Muscle of leg (tissue), 11 donors: ENCODE measurements around the gene ELMO2. TPM values are rescaled to one million over a fixed set of nuclear protein-coding genes. Genes with fewer than 3 reads are reported as not detected.

Experiments
- DNase-seq: peaks from one replicate; pipeline ENCODE4 v3.0.0; 2013
- H3K27ac ChIP-seq: one replicate; pipeline ENCODE4 v1.5.1; 2013; ENCODE audit warnings: mild to moderate bottlenecking, low read length, control low read depth
- H3K27me3 ChIP-seq: one replicate; pipeline ENCODE4 v1.6.1; 2013; ENCODE audit warnings: low read length; ENCODE audit not compliant: control insufficient read depth, insufficient read depth
- H3K36me3 ChIP-seq: one replicate; pipeline ENCODE4 v1.6.1; 2013; ENCODE audit warnings: low read length; ENCODE audit not compliant: control insufficient read depth, insufficient read depth
- H3K4me1 ChIP-seq: one replicate; pipeline ENCODE4 v1.6.1; 2013; ENCODE audit warnings: low read length; ENCODE audit not compliant: control insufficient read depth, insufficient read depth
- H3K4me3 ChIP-seq: one replicate; pipeline ENCODE4 v1.5.1; 2013; ENCODE audit warnings: low read length, control low read depth
- H3K9me3 ChIP-seq: replicated peaks from 2 replicates; pipeline ENCODE4 v1.6.1; 2013; ENCODE audit warnings: low read depth, low read length; ENCODE audit not compliant: control insufficient read depth
- WGBS: methylation state at CpG from one replicate; pipeline ENCODE4 v1.1.5; 2013; ENCODE audit warnings: missing lambda C conversion rate; ENCODE audit not compliant: insufficient coverage; 5-methylcytosine and 5-hydroxymethylcytosine counted together
- polyA plus RNA-seq, 8 donors: library from polyadenylated mRNA; unstranded; fragments of 120-200 nt; gene quantifications; one replicate each; pipeline versions ENCODE4 v1.2.1 to v1.2.3, GENCODE V29; 2013; ENCODE audit warnings: inconsistent platforms in 1 of 8, low replicate concordance in 1 of 8; ENCODE audit not compliant: insufficient read length in 8 of 8, insufficient read depth in 1 of 8
- total RNA-seq: library from RNA; stranded (reverse); fragments of 120-200 nt; gene quantifications from one replicate; pipeline ENCODE4 v1.2.4, GENCODE V29; 2013

Gene ELMO2
- total and polyA plus RNA-seq, 9 donors = 30.1 to 47.6 (median 40.3) TPM

GRCh38 chr20:46411637-46412036, 5.2 kb upstream of the ELMO2 start:
- Histone ChIP-seq H3K4me3 (no peak overlapping the region), H3K36me3 (no peaks in the 10 kb centered on the region), H3K4me1 (peaks cover 10% of the 10 kb centered on the region), H3K27ac (no peak overlapping the region), H3K9me3 (no peaks in the 10 kb centered on the region), H3K27me3 (peaks cover 2% of the 10 kb centered on the region)
- no peak for DNase-seq
- 72% methylated on average over 3 of the region's 3 CpGs for WGBS

- WGBS = 67% methylated on average over 2 of the region's 5 CpGs
These were observed 1.9 kb upstream of the ELMO2 start for GRCh38 chr20:46408281-46408731.

GRCh38 chr20:46407671-46407996, 1.2 kb upstream of the ELMO2 start:
- no peak for DNase-seq
- no peak overlapping the region for H3K4me3 ChIP-seq
- no peak overlapping the region for H3K27ac ChIP-seq

More at GRCh38 chr20:46408281-46408731, 1.9 kb upstream of the ELMO2 start:
- Histone ChIP-seq H3K27ac (no peak overlapping the region), H3K27me3 (no peaks in the 10 kb centered on the region), H3K4me3 (no peak overlapping the region), H3K4me1 (peaks cover 17% of the 10 kb centered on the region), H3K36me3 (peaks cover 3% of the 10 kb centered on the region), H3K9me3 (no peaks in the 10 kb centered on the region)
- no peak for DNase-seq

DNA sequence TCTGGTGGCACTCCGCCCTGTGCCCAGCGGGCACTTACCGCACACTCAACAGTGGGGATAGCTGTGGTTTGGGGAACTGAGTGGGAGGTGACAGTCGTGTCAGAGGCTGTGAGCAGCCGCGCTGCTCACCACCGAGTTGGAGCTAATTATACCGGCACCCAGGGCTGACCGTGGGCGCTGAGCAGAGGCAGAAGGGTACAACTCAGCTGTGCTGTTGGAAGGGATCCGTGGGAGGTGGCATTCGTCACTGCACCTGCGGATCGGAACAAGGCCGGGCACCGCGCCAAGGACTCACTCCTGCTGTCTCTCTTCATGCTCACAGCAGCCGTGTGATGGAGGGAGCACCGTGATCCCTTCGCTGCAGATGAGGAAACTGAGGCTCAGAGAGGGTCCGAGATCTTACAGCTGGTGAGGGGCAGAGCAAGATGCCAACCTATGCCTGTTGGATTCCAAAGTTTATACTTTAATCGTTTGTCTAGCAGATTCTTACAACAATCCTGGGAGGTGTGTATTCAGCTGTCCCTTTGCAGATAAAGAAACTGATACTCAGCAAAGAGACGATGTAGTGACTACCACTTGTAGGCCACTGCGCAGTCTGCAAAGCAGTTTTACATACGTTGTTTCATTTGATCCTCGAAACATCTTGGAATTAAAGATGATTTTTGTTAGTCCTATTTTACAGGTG, 713 bp upstream of the ELMO2 start:
- Histone ChIP-seq H3K27ac (peak overlapping the region; percentile 73), H3K4me3 (peak overlapping the region; percentile 87), H3K36me3 (peaks cover 5% of the 10 kb centered on the region), H3K27me3 (no peaks in the 10 kb centered on the region), H3K9me3 (no peaks in the 10 kb centered on the region), H3K4me1 (peaks cover 23% of the 10 kb centered on the region)
- DNase-seq = peak; percentile 57
- 11% methylated on average over 21 of the region's 26 CpGs for WGBS

More at GRCh38 chr20:46407671-46407996, 1.2 kb upstream of the ELMO2 start:
- no peaks in the 10 kb centered on the region for H3K27me3 ChIP-seq
- 30% methylated on average over 2 of the region's 4 CpGs for WGBS
- peaks cover 5% of the 10 kb centered on the region for H3K36me3 ChIP-seq
- H3K4me1 ChIP-seq = peaks cover 19% of the 10 kb centered on the region
- H3K9me3 ChIP-seq = no peaks in the 10 kb centered on the region

DNA sequence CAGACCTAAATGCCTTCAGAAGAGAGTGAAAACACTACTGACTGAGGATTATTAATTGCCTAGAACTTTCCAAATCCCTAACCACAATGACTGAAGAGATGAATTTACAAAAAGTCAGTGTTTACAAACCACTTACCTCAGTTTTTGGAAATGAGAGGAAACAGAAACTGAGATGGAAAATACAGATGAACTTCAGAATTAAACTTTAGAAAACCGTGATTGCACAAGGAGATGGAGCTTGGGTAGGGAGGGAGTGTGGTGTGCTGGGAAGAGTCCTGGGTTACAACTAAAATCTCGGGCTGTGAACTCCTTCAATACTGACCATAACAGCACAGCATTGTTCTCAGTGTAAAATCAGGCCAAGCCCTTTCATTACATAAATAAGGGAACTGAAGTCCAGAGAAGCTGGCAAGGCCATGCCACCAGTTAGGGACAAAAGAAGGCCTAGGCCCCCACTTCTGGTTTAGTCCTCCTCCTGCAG, 4.0 kb downstream of the ELMO2 start:
- H3K27ac ChIP-seq = peak overlapping the region; percentile 9
- no peaks in the 10 kb centered on the region for H3K27me3 ChIP-seq
- peaks cover 48% of the 10 kb centered on the region for H3K4me1 ChIP-seq
- H3K36me3 ChIP-seq = peaks cover 17% of the 10 kb centered on the region
- no peak overlapping the region for H3K4me3 ChIP-seq
- no CpG with 5 or more reads among the region's 2 CpGs for WGBS
- DNase-seq = no peak
- no peaks in the 10 kb centered on the region for H3K9me3 ChIP-seq

DNA sequence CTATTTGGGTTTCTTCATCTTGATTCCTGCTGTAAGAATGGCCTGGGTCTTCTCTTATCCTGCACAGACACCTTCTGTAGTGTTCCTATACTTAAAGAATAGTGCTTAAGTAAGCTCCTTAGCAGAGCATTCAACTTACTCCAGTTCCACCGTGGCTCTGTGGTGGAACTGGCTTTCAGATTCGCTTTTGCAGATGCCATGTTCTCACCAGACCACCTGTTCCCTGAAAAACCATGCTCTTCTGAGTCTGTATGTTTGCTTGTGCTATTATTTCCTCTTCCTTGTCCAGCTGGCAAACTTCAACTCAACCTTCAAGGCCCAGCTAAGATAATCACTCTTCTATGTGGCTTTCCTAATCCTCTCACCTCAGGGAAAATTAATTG, 4.9 kb downstream of the ELMO2 start:
- Histone ChIP-seq H3K4me3 (no peak overlapping the region), H3K4me1 (peaks cover 43% of the 10 kb centered on the region), H3K27ac (peak overlapping the region; percentile 86), H3K36me3 (peaks cover 17% of the 10 kb centered on the region), H3K27me3 (no peaks in the 10 kb centered on the region), H3K9me3 (no peaks in the 10 kb centered on the region)
- no CpG with 5 or more reads among the region's 2 CpGs for WGBS
- DNase-seq = peak; percentile 23

- H3K9me3 ChIP-seq = no peaks in the 10 kb centered on the region
- H3K27me3 ChIP-seq = no peaks in the 10 kb centered on the region
- H3K4me1 ChIP-seq = peaks cover 43% of the 10 kb centered on the region
- no peak overlapping the region for H3K4me3 ChIP-seq
- peak overlapping the region; percentile 86 for H3K27ac ChIP-seq
- peak; percentile 75 for DNase-seq
- no CpG with 5 or more reads among the region's 6 CpGs for WGBS
- peaks cover 17% of the 10 kb centered on the region for H3K36me3 ChIP-seq
These were observed 5.5 kb downstream of the ELMO2 start for GRCh38 chr20:46400828-46401477.

GRCh38 chr20:46400253-46400652, 6.2 kb downstream of the ELMO2 start:
- peaks cover 17% of the 10 kb centered on the region for H3K36me3 ChIP-seq
- no peak overlapping the region for H3K4me3 ChIP-seq
- H3K4me1 ChIP-seq = peaks cover 40% of the 10 kb centered on the region
- no peaks in the 10 kb centered on the region for H3K27me3 ChIP-seq
- peak overlapping the region; percentile 86 for H3K27ac ChIP-seq
- no CpG with 5 or more reads among the region's 4 CpGs for WGBS
- no peaks in the 10 kb centered on the region for H3K9me3 ChIP-seq
- DNase-seq = peak; percentile 81

GRCh38 chr20:46399401-46399800, 7.0 kb downstream of the ELMO2 start:
- Histone ChIP-seq H3K4me1 (peaks cover 35% of the 10 kb centered on the region), H3K9me3 (no peaks in the 10 kb centered on the region), H3K27ac (peak overlapping the region; percentile 86), H3K27me3 (no peaks in the 10 kb centered on the region), H3K36me3 (peaks cover 21% of the 10 kb centered on the region), H3K4me3 (no peak overlapping the region)
- 90% methylated on average over 3 of the region's 3 CpGs for WGBS
- DNase-seq = no peak

DNA sequence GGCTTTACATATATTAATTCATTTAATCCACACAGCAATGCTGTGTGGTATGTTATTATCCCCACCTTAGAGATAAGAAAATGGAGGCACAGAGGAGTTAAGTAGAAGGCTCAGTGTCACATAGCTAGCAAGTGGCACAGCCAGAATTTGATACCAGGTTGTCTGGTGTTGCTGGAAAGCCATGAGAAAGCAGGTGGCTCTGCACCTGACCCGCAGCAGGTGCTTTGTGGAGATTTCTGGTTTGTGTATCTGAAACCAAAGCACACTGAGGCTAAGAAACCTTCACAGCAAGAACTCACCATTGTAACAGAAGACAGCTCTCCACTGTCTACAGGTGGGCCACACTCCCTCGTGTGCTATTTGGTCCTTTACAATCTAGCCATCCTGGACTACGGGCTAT, 7.5 kb downstream of the ELMO2 start:
- H3K27me3 ChIP-seq = no peaks in the 10 kb centered on the region
- H3K9me3 ChIP-seq = no peaks in the 10 kb centered on the region
- peaks cover 35% of the 10 kb centered on the region for H3K4me1 ChIP-seq
- no peak for DNase-seq
- H3K27ac ChIP-seq = no peak overlapping the region
- H3K4me3 ChIP-seq = no peak overlapping the region
- WGBS = 82% methylated on average over 2 of the region's 3 CpGs
- peaks cover 24% of the 10 kb centered on the region for H3K36me3 ChIP-seq
